ENCODE measurements around the gene GOLGA8B.
"Not testable (repeated sequence)": the region's sequence is repeated elsewhere in the genome, so short reads cannot be mapped to it uniquely, and the experiment has no call there.

Gene GOLGA8B

DNA sequence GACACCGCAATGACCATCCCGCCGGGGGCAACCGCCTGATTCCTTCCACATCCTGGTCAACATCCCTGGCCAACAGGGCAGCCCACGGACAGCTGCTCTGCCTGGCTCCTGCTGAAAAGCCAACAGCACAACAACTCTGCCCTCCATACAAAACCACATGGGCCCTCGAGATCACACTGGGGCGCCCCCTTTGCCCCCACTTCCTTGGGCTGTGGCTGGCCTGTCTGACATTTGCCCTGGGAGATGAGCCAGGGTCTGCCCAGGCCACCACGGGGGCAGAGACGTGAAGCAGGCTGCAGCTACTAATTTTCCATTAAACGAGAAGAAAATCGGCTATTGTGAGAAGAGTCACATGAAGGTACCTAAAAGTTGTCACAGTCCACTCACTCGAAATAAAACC is 16.3 kb downstream of the GOLGA8B start:
- not testable (repeated sequence) for H3K27ac ChIP-seq; DNase-seq (ENCODE audit: low read depth, low spot score)

DNA sequence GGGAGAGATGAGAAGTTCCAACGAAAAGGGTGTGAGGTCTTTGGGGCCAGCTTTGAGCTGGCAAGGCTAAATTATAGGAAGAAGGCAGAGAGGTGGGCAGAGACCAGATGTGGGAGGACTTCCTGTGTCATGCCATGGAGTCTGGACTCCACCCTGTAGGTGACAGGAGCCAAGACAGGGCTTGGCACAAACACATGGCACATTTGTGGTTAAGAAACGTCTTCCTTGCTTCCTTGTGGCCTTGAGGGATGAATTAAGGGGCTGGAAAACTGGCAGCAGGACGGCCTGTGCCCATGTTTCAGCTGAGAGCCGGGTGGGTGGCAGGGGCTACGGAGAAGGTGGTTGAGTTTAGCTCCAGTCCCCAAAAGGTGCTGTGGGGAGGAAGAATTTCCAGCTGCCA is 18.7 kb downstream of the GOLGA8B start:
- DNase-seq (ENCODE audit: low read depth, low spot score); H3K27ac ChIP-seq: not testable (repeated sequence)

DNA sequence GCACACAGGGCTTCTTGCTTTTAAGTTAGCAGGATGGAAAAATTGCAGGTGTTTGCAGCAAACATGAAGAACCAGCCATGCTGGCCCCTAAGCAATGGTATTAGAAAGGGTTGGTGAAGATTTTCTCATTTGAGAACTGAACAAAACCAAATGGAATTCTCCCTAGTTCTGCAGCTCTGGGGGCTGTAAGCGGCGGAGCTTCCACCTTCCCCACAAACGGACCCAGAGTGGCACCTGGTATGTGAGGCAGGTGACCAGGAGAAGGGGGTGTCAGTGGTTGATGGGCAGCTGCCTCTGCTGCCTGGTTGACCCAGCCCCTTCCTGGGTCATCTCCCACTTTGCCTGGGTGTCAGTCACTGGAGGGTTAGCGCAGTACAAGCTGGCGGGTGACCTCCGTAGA is 22.6 kb downstream of the GOLGA8B start:
- H3K27ac ChIP-seq; DNase-seq (ENCODE audit: low read depth, low spot score): not testable (repeated sequence)

DNA sequence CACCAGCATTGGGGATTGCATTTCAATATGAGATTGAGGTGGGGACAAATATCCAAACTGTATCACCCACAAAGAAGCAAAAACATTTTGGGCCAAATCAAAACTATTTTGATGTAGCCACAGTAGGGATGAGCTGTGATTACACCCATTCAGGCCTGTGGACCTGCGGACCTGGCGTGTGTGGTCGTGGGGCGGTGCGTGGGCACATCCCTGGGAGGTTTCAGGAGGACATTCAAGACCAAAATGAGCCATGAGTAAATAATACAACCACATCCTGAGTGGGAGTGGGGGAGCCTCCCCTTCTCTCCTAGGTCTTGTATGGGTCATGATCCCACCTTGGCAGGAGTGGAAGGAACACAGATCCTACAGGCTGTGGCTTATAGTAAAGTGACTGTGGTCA is 23.7 kb downstream of the GOLGA8B start:
- DNase-seq (ENCODE audit: low read depth, low spot score); H3K27ac ChIP-seq: not testable (repeated sequence)

DNA sequence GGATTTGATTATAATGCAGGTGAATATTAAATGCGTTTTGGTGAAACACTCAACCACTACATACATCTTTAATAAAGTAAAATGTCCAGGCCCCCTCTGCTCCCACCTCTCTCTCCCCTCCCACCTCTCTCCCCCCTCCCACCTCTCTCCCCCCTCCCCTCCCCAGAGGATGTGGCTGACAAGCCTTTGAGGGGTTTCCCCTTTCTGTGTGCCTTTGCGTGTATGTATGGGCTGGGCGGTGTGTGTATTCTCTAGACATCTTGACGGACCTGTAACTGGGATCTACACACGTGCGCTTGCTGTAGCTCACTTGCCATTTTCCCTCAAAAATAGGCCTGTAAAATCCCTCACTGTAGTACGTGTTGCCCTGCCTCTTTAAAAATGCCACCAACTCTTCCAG is 28.3 kb downstream of the GOLGA8B start:
- not testable (repeated sequence) for DNase-seq (ENCODE audit: low read depth, low spot score); H3K27ac ChIP-seq

DNA sequence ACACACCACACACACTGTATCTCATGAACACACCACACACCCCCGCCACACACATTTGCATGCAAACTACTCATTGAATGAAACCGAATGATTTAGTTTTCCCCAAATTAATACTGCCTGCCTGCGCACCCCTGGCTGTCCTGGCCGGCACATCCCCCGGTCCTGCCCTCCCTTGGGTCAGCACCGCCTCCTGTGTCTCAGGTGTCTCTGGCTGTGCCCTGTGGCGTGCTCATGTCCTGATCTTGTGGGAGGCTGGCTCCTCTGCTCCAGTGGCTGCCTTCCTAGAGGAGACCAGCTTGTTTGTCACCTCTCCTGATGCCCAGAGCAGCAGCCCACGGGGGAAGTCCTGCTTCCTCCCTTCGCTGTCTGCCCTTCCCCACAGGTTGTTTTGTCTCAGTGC is 28.7 kb downstream of the GOLGA8B start:
- H3K27ac ChIP-seq; DNase-seq (ENCODE audit: low read depth, low spot score): not testable (repeated sequence)

DNA sequence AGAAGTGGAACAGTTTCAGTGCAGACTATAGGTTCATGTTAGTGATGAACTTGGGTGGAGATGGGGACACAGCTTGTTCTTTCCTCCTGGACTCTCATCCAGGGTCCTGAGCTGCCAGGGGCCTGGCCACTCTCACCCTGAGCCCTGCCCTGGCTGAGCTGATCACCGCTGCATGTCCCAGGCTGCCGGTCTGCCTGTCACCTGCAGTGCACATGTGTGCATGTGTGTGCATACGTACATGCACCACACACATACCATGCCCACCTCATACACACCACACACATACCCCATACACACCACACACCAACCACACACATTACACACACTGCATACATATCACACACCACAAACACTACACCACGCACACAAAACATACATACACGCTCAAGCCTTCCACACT is 29.3 kb downstream of the GOLGA8B start:
- not testable (repeated sequence) for H3K27ac ChIP-seq; DNase-seq (ENCODE audit: low read depth, low spot score)

DNA sequence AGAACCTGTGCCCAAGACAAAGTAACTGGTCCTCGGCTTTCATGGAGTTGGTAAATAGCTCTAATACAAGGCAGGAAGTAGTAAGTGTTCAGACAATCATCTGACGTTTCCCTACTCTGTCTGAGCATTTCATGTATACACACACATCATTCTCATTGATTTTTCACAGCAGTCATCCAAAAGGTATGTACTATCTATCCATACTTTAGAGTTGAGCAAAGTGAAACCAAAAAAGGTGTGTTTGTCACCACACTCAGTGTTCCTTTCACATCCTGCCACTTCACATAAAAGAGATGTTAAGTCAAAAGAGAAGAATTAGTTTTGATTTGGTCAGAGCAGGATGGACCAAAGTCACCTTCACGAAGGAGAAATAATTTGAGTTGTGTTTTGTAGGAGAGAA is 33.3 kb downstream of the GOLGA8B start:
- not testable (repeated sequence) for DNase-seq (ENCODE audit: low read depth, low spot score)

DNA sequence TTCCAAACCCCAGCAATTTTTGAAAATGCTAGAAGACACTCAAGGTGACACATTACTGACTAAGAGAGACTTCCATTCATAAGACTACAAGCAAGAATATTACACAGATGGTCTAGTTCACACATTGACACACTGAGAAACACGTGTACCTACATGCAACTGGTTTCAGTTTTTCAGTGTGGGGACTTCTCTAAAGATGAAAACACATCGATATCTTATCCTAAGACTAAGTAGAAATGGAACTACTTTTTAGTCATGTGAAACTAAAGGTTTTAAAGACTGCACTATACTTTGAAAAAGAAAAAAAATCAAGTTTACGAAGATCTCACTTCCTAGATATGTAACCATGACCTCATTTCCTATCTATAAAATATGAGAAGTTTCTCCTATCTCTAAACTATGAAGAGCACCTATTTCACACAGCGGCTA is 34.1 kb downstream of the GOLGA8B start:
- not testable (repeated sequence) for DNase-seq (ENCODE audit: low read depth, low spot score); H3K27ac ChIP-seq

More for the DNA sequence above, 33.3 kb downstream of the GOLGA8B start:
- H3K27ac ChIP-seq = not testable (repeated sequence)

DNA sequence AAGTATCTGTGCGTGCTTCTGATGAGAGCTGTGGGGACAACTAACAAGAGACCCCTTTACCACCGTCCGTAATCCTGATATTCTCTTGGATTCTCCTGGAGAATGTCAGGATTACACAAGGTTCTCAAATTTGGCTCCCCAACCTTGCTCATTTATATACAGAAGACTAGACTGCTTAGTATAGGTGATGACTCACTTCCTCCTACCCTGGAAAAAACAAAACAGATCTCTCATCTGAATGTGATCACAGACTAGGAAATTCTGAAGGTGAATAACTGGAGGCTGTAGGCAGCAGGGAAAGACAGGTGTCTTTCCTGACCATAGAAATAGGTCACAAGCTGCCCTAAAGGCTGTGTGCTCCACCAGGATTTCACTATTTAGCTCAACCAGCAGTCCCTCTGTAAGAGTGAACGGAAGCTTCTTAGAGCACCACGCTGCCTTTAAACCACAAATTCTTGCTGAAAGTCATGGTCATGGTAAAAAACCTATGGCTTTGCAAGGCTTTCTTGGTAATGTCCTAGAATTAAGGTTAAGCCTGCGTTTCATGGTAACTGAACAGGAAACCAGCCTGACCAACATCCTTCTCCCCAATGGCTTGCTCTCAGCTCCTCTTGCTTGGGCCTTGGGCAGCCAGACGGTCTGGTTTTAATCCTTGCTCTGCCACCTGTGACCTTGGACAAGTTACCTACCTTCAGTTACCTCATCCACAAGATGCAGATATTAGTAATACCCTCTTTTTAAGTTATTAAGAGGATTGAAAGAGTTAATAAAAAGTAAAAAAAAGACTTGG is 39.4 kb downstream of the GOLGA8B start:
- H3K27ac ChIP-seq; DNase-seq (ENCODE audit: low read depth, low spot score): not testable (repeated sequence)

DNA sequence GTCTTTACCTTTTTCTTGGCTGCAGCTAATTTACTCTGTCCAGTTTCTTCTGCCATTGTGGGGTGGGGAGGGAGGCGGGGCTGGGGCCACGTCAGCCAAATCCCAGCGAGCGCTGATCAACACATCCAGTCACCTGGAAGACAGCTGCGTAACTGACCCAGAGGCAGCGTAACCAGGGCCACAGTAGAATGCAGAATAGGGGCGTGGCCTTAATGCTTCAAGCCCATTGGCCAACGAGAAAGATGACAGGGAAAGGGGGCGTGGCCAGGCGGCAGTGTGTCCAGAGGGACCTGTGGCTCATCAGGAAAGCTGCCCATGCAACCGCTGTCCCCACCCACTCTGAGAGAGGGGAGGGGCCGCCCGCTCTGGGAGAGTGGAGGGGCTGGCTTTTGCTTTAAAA is 47.6 kb downstream of the GOLGA8B start:
- DNase-seq (ENCODE audit: low read depth, low spot score); H3K27ac ChIP-seq: not testable (repeated sequence)

Data from epithelial cell of prostate (primary cell).